ENCODE data around the gene ISM1. TPM values are rescaled to one million over a fixed set of nuclear protein-coding genes. Genes with fewer than 3 reads are reported as not detected.

Gene ISM1
- total RNA-seq, 2 donors from 2014 or later: 25.8 to 42.7 TPM

DNA sequence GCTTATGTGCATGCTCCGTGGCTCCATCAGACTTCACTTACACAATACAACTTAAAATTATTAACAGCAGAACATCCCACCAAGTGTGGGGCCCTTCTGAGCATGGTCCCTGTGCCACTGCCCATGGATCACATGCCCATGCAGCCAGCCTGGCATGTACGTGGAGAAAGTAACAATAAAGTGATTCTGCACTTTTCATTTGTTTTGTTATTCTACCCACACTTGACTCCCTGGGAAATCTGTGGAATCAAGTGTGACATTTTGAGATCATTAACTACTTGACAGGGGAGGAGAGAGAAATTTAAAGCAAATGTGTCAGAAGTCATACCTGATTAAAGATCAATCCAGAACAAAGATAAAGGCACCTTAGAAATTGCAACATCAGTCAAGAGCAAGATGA is 112.0 kb downstream of the ISM1 start:
- intact Hi-C loops (cut with DNase I): loop anchor here in 1 of 2 donors (10.0 kb wide), 1 partner anchor 1662 kb away; no protein-coding TSS in a partner anchor
- DNase-seq (ENCODE audit: low spot score): no peak

DNA sequence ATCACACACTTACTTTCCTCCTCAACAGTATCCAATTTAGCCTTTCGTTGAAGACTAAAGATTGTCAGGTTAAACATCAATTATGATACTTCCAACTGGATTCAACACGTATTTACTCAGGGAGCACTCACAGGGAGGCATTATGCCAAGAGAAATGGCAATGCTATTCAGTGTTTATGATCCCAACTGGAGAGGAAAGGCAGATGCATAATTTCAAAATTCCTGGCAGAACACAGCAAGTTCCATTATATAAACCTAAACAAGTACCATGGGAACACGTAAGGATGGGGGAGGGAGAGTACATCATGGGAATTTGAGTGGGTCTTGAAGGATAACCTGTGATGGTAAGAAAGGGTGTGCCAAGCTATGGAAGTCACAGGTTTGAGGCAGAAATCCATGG is 112.7 kb downstream of the ISM1 start:
- intact Hi-C loops (cut with DNase I): loop anchor here in 1 of 2 donors (10.0 kb wide), 1 partner anchor 1661 kb away; no protein-coding TSS in a partner anchor
- no peak for DNase-seq (ENCODE audit: low spot score)

DNA sequence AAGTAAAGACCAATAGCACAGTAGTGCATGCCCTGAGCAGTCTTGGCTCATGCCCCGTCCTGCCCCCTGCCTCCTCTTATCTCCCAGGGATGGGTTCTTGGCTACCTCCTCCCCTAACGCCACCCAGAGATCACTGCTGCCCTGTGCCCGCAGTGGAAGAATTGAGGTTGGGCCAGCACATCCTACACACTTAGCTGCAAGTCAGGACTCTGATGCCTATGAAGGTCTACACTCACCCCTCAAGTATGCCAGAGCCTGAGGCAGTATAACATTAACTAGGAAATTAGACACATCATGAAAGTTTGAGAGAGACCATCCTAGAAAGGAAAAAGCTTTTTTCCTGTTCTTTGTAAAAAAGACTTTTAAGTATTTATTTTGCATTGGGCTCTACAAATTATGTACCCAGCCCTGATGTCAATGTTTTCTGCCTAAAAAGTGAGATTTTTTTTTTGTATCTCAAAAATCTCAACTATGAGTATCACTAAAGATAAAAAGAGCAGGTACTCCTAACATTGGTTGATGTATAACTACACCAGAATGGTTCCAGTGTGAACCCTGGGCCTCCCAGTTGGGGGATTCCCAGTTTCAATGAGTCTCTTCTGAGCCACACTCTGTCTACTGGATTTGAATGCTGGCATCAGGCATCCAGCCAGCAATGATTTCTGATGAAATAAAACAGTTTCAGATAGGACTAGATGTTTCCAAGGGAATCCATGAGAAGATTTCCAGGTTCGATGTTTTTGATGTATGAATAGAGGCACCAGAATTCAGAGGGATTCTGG is 115.4 kb downstream of the ISM1 start:
- DNase-seq (ENCODE audit: low spot score): no peak
- intact Hi-C loops (cut with DNase I): loop anchor here in 1 of 2 donors (10.0 kb wide), 1 partner anchor 1658 kb away; no protein-coding TSS in a partner anchor

DNA sequence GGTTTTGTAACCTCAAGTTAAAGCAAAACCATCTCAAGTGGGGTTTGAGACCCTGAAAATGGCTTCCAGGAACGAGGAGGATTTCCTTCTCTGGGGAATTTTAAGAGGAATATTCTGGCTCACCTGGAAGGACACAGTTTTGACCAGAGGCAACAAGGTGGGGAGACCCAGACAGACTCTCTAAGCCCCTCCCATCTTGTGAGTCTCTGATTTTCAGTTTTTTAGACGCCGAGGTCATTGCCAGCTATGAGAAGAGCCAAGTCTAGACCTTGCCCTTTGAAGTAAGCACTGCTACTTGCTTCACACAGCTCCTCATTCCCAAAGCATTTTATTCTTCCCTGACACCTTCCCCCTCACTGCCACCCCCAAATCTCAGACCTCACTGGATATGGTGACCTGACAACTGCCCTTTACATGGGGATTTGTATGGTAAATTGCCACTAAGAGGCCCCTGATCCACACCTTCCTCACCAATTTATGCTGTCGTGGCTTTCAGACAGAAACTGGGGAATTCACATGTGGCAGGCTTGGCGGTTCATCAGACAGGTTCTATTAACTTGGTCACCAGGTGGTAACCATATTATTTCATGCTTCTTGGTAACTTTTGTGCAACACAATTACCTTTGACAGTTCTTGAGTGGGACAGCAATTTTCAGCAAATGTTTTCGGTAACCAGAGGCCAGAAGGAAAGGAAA is 116.2 kb downstream of the ISM1 start:
- intact Hi-C loops (cut with DNase I): loop anchor here in 1 of 2 donors (10.0 kb wide), 1 partner anchor 1658 kb away; no protein-coding TSS in a partner anchor
- DNase-seq (ENCODE audit: low spot score): no peak

DNA sequence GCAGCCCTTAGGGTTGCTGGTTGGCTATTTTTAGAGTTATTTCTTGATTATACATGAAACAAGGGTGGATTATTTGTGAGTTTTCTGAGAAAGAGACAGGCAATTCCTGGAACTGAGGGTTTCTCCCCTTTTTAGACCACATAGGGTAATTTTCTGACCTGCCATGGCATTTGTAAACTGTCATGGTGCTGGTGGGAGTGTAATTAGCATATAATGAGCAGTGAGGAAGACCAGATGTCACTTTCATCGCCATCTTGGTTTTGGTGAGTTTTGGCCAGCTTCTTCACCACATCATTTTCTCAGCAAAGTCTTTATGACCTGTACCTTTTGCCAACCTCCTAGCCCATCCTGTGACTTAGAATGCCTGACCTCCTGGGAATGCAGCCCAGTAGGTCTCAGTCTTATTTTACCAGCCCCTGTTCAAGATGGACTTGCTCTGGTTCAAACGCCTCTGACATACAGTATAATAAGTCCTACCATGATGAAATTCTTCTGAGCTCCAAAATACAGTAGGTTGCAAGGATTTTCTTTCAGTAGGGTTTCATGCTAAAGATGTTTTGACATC is 117.1 kb downstream of the ISM1 start:
- intact Hi-C loops (cut with DNase I): loop anchor here in 1 of 2 donors (10.0 kb wide), 1 partner anchor 1657 kb away; no protein-coding TSS in a partner anchor
- DNase-seq (ENCODE audit: low spot score): no peak

DNA sequence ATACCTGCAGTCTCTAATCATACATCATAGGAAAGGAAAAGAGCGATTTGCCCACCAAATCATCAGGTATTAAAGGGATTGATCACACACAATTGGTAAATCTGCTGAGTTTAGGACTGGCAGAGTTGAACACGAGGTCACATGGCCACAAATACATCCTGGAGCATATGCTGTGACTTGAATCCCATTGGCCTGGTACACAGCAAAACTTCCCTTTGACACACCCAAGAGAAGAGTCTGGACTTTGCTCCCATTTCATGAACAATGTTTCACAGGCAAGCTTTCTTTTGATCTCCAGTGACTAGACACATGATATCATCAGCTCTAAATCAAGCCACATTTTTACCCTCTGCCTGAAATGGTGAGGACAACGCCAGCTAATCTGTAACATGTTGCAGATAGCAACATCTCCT is 117.9 kb downstream of the ISM1 start:
- no peak for DNase-seq (ENCODE audit: low spot score)
- intact Hi-C loops (cut with DNase I): loop anchor here in 1 of 2 donors (10.0 kb wide), 1 partner anchor 1656 kb away; no protein-coding TSS in a partner anchor

DNA sequence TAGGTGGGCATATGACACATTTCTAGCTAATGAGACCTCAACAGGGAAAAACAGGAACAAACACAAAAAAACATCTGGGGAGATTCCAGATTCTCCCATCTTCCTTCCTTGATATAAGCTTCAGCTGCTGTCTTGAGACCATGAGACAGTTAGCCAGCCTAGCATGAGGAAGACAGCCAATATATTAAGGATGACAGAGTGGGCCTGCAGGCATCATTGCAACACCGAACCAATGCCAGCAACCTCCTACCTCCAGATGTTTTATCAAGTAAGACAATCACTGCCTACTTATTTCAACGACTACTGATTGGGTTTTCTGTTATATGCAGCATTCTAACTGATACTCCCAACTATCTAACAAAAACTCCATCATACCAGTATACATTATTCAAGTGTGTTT is 119.0 kb downstream of the ISM1 start:
- intact Hi-C loops (cut with DNase I): no loop called here
- no peak for DNase-seq (ENCODE audit: low spot score)

DNA sequence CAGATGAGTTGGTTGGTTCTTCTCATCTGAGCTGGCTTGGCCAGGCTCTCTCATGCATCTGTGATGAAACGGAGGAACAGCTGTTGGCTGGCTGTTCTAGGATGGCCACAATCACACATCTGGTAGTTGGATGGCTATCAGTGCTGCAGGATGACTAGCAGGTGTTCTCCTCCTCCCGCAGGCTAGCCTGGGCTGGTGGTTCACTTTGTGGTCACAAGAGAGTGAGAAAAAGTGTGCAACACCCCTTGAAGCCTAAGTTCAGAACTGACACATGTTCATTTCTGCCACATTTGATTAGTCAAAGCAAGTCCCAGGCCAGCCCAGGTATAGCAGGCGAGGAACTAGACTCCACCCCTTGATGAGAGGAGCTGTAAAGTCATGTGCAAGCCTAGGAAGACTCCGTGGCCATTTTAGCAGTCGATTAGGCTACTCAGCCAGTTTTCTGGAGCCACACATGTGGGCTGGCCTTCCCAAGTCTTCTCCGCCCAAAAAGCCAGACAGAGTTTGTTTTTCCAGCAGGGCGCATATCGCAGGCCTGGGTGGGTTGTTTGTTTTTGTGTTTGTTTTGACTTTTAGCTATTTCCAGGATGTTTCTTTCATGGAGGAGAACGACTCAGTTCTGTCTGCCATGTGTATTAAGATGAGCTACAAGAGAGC is 120.8 kb downstream of the ISM1 start:
- no peak for DNase-seq (ENCODE audit: low spot score)
- intact Hi-C loops (cut with DNase I): no loop called here

DNA sequence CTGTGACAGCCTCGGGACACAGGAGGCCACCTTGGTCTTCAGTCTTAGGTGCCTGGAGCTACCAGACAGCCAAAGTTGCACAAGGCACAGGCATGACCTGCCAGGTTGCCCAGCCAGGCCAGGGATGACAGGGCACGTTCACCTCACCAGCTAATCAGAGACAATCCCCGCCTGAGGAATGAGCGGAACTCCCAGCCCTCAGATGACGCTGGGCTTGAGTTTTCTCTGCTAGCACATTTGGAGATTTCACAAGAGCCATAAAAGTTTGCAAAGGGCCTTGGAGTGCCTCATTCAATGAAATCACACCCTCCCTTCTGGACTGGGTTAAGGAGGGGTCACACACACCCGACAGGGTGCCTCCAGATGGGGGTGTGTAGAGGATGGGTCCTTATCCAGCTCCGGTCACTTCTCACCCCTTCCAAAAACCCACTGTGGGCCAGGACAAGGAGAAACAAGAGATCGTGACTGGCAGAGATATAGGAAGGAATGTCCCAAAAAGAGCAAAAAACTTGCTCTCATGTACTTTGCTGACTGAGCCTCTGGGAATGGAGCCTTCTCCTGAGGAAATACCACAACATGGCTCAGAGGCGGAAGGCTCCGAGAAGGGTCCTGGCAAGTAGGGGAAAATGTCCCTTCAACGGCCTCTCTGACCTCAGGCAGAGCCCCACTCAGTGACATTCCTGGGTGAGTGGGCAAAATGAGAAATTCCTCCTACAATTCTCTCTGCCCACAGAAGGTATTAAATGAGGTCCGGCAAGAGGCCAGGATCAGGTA is 121.6 kb downstream of the ISM1 start:
- DNase-seq (ENCODE audit: low spot score): no peak
- intact Hi-C loops (cut with DNase I): no loop called here

DNA sequence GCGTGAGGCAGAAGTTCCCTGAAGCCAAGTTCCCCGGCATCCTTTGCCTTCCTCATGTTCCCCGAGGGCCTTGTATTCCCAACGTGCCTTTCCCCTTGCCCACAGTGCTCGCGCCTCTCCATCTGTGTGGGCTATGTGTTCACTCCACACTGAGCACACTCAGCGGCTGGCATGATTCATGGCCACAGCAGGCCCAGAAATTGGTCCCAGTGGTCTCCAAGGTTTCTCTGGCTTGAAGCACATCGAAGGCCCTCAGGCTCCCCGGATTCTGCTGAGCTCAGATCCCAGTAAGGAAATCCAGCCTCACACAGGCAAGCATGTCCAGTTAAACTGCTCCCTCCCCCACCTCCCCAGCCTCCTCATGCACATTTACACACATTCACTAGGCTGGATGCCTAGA is 123.6 kb downstream of the ISM1 start:
- intact Hi-C loops (cut with DNase I): no loop called here
- DNase-seq (ENCODE audit: low spot score): no peak

DNA sequence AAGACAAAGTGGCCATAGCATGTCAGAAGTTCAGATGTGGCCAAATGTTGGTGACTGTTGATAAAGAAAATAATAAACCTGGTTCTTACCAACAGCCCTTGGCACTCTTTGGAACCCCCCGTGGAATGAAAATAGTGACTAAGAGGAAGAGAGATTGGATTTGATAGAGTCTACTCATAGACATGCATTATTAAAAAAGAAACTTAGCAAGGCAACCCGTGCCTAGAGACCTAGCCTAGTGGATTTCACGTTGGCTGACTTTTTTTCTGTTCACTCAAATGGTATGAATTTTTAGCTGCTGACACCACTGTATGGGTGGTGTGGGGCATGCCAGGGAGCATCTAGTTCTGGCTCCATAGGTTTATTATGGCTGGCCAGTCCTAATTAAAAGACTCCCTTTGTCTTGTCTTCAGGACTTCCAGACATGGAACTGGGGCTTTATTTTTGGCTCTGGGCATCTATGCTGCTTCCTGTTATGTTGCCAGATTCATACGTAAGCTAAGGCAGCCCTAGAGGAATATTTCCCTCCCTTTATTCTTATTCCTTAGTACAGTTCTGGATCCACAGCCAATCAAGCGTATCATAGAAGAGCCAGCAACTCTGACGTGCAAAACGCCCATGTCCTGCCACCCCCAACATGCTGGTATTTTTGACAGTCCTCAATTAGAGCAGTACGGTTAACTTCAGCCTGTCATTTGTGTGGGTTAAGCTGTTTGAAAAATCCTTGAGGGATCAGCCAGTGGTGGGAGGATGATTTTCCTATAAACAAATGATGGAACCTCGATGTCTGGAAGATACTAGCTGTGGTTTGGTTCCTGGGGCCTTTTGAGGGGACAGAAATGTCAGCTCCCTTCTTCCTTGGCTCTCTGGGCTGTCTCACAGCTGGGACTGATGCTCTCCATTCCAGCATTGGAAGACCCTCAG is 127.5 kb downstream of the ISM1 start:
- DNase-seq (ENCODE audit: low spot score): no peak
- intact Hi-C loops (cut with DNase I): no loop called here

DNA sequence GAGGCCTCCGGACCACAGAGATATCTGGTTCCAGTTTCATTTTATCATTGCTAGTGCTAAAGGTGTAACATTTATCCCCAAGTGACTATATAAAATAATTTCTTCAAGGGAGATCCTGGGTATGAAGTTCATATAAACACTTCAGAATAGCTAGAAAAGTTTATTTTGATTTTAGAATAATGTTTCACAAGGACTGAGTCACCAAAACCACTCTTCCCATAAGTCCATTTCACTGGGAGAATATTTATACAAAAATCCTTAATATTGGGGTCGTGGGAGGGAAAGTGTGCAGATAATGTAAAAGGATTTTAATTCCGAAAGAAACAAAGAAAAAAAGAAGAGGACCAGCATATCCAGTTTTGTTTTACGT is 128.1 kb downstream of the ISM1 start:
- DNase-seq (ENCODE audit: low spot score): no peak
- intact Hi-C loops (cut with DNase I): no loop called here

Other genes with a start within 250 kb of the ISM1 start
- gene SPTLC3, start 212.3 kb upstream of the ISM1 start, total RNA-seq: 1 to 10 TPM; 2.3 to 6.8 TPM

Measured in posterior vena cava (tissue), 2 donors.